GM19463 (cell line): ENCODE measurements around the gene ARID1B.

Experiments
- ATAC-seq: cut with Tn5 transposase; IDR thresholded peaks from one replicate; pipeline ENCODE4 v1.9.1; 2021; ENCODE audit warnings: mild to moderate bottlenecking, moderate library complexity; ENCODE audit not compliant: unreplicated experiment

Gene ARID1B

DNA sequence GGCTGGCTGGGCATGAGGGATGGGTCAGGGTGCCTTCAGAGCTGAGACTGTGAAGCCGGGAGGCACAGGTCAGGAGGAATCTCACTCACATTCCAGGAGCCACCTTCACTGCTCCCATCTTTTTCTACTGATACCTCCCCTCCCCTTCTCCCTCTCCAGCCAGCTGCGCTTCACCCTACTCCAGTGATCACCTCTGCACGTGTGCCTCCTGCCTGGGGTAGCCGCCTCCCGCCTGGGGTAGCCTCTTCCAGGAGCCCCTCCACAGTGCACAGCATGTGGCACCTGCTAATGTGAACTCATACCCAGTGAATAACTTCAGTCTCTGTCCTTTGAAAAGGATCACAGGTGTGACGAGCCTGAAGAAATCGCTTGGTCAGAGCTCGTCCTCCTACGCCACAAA, 313.6 kb downstream of the ARID1B start:
- ATAC-seq: no peak

DNA sequence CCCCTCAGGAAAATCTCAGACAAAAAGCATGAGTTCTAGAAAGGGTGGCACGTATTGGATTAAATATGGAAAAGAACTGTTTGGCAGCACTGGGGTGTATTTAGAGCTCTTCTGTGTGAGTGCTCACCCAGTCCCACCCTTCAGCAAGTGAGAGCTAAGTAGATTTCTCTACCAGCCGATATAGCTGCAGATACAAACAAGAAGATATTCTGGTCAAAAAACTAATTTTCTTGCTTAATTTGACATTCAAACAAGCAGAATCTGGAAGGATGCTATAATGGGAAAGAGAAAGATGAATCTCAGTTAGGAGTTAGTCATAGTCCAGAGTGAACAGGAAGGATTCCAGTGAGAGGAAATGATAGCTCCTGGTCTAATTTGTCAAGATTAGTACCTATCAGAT, 314.1 kb downstream of the ARID1B start:
- no peak for ATAC-seq

DNA sequence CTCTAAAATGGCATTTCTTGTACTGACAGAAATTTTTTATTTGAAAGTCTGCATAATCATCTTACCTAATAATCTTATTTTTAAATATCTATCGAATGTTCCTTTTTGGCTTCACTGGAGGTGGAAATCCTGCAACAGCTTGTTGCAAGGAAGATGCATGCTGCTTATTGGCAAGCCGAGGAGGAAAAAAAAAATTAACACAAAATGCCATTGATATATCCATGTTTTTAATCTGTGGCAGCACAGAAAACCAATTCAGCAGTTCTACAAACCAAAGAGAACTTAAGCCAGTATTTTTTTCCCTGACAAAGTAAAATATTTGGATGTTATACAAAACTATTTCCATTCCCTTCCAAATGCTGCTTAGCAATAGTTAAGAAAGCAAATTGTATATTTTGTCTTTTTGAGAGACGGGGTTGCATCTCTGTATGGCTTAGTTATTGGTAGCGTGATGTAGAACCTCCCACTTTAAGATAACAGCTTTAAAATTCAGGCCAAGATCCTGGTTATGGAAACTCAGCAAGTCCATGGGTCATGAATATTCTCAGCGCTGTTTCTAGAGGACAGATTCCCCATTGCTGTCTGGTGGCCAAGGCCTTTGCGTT, 314.8 kb downstream of the ARID1B start:
- no peak for ATAC-seq

DNA sequence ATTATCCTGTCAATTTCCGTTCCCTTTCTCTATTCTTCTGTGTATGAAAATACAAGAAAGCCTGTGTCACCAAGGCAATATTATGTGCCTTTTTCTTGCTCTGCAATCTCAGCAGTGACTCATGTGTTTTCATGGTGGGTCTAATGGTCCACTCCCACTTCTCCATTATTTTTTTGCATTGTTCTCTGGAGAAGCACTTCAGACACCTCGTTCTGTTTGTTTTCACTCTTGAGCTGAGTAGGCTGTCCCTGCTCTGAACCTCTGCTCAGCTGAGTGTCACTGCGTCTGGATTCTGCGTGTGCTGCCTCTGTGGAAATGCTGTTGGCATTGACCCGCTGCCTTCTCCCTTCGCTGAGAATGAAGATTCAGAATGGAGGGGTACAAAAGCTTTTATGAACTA, 315.6 kb downstream of the ARID1B start:
- no peak for ATAC-seq

DNA sequence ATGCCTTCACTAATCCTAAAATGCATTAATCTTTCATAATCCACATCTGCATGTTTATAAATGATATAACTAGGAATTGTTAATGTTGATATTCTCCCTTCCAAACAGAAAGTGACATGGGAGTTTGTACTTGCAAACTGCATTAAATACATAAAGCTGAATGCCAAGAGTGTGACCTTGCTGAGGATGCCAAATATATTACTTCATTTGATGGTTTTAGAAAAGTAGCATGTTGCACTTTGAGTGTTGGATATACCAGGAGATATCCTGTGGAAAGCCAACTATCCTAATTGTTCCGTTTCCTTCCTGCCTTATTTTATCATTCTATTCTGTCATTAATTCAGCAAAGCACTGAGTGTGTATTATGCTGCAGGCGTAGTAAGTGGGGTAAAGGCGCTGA, 316.4 kb downstream of the ARID1B start:
- ATAC-seq: no peak

DNA sequence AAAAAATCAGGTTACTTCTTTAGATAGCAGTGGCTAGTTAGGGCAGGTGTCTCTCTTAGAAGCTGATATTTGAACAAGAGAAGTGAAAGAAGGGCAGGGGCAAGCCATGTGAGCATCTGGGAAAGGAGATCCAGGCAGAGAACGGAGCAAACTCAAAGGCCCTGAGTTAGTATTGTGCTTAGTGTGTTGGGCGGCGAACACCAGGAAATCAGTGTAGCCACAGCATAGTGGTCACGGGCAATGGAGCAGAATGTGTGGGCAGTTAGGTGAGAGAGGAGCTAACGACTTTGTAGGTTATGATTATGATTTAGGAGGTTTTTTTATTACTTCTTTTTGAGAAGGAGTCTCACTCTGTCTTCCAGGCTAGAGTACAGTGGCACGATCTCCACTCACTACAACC, 316.9 kb downstream of the ARID1B start:
- ATAC-seq: peak; percentile 82

DNA sequence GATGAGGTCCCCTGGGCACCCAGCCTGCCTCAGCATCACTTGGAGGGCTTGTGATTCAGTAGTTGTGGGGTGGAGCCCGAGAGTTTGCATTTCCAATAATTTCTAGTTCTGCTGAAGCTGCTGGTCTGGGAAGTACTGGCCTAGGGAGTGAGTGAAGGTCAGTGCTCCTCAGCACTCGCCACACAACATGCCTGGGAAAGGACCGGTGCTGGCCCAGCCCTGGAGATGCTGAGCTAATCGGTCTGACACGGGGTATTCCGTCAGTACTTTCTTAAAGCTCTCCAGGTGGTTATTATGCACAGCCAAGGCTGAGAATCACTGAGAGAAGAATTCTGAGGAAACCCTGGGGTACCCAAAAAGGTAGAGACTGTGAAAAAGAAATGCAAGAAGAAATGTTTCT, 317.9 kb downstream of the ARID1B start:
- no peak for ATAC-seq

DNA sequence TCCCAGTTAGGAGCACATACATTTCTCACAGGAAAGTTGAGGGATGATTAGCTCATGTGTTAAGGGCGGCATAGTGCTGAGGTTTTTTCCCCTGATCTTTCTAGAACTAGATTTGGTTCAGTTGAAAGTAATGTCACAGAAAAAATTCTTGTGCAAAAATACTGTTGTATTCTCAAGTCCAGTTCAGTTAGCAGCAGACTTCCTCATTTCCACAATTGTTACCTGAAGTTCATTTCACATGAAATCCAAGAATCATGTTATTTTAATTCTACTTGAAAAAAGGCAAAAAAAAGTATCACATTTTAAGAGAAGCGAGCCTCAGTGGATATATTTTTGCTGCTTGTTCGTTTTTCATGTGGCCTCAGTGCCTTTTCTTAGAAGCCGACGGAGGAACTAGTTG, 318.4 kb downstream of the ARID1B start:
- ATAC-seq: no peak

DNA sequence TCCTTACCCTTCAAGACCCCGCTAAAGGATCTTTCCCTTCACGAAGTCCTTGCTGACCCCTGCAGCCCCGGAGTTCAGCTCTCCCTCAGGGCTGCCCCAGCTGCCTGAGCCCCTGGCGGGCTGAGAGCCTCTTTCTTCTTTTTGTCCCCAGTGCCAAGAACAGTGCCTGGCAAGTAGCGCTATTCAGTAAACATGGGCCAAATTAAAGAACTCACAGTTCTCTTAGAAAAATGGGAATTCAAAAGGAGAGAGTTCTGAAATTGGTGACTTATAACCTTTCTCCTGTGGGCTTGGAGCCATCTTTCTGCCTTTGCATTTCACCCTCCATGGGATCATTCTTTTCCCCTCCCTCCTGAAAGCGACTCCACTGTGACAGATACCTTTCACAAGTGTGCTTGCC, 318.9 kb downstream of the ARID1B start:
- ATAC-seq: no peak

DNA sequence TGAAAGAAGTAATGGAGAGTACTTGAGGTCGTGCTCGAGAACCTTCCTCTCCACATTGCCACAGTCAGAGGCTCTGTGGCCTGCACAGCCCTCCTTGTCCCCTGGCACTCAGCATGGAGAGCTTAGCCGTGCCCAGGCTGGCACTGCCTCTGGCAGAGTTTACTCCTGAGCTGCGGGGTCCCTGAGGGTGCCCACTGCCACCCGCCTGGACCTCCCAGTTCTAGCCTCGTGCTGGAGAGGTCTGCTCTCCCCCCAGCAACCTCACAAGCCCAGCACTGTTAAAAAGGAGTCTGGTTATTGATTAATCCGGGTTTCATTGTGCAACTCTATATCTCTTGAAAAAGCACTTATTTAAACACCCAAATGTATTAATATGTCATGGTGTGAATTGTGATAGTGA, 319.3 kb downstream of the ARID1B start:
- ATAC-seq: no peak

DNA sequence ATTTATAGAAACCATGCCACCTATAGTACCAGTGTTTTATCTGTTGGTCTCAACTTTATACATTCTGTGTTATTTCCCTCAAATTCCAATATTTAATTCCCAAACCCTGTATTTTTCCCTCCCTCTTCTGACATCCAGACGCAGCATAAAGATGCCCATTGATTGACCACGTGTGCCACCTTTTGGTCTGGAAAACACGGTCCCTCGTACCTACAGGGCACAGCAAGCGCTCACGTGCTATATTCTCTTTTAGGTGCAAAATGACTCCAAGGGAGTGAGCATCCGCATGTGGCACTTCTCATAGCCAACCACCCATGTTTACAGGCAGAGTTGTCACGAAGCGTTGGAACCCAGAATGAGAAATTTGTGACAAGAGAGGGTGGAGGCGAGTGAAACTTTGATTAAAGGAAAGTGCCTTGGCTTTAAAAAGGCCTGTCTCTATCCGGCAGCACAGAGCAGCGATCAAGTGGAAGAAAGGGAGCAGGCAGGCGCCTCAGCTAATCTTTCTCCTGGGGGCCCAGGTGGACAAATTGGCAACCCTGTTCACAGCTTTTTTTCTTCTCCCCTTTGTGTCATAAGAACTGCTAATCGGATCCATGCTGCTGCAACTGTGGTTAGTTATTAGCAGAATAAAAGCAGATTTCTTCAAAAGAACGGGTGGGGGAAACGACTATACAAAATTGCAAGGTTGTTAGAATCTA, 320.2 kb downstream of the ARID1B start:
- no peak for ATAC-seq

DNA sequence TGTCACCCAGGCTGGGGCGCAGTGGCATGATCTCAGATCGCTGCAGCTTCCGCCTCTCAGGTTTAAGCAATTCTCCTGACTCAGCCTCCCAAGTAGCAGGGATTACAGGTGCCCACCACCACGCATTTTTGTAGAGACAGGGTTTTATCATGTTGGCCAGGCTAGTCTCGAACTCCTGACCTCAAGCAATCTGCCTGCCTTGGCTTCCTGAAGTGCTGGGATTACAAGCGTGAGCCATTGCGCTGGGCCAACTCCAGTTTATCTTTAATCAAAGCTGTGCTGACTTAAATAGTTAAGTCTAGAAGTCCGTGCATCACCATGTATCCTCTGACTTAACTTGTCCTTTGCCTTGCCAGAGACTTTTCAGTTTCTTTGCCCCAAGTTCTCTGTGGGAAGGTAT, 321.8 kb downstream of the ARID1B start:
- no peak for ATAC-seq

DNA sequence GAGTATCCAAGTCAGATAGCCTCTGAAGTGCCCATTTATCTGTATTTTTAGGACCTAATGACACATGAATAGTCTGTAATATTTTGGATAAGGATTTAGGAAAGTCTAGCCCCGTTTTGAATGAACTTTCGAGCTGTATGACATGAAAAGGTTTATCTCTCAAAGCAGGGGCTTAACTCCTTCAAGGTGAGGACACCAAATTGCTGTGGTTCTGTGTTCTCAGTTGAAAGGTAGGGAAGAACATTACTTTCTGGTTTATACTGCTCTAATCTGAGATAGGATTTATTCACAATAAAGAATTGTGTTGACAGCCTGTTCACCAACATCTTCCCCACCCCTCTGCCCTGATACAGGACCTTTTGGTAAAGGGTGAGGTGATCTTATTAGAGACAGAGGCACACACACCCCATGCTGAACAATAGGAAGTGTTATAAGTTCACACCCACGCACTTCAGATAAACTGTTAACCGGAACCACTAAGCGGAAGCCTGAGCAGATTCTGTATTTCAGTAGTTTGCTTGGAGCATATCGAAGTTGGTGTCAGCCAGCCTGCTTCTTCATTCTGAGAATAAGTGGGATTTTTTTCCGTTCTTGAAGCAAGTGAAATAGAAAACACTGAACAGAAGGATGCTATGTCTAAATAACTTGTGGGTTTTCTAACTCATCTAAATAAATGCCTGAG, 322.9 kb downstream of the ARID1B start:
- peak; percentile 98 for ATAC-seq

DNA sequence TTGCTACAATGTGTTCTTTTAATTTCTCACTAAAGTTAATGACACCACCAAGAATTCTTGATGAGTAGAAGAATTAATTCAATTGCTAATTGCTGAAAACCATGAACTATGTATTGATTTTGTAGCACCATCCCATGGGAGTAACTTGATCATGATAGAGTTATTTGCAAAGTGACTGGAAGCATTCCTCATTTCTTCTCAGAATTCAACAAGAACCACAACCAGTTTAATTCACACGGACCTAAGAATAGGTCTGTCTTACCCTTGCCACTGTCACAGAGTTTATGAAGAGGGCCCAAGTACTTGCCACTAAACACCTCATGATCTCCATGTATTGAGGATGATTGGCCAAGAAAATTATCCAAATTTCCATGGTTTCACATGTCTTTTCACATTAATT, 324.0 kb downstream of the ARID1B start:
- no peak for ATAC-seq

DNA sequence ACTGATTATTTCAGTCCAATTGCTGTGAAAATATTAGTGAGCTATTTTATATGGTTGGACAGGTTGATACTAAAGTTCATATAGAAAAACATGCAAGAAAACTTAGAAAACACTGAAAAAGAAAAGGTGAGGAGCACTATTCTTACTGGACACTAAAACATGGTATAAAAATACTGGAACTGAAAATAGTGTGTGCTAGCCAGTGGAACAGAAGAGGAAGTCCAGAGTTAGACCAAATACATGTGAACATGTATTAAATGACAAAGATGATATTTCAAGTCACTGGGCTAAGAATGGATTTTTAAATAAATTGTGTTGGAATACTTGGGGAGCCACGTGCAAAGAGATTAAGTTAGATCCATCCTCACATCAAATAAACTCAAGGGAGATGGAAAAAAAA, 327.6 kb downstream of the ARID1B start:
- no peak for ATAC-seq

DNA sequence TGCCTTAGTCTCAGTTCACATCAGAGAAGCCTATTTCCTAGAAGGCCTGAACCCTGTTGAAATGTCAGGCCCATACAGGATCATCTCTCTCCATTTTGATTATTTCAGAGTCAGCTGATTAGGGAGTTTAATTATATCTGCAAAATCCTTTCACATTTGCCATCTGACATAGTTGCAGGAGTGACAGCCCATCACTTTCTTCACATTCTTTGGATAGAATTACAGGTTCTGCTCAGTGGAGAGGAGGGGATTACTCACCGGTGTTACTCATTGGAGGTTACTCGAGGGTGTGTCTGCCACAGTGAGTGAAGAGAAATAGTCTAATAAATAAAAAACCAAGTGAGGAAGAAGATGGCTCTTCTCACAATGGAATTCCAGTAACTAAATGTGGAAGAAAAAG, 329.3 kb downstream of the ARID1B start:
- ATAC-seq: no peak

DNA sequence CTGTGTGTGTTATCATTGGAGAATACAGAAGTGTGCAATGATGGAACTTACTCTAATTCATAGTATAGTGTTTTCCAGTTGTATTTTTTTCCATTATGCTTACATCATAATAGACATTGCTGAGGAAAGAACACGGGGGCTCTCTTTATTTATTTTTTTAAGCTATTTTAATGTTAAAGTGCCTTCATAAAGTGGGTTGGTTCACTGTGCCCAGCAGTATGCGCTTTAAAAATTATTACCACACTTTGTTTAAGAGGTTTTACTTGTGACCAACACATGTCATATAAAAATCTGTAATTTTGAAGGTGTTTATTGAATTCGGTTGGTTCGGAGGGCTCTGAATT, 330.4 kb downstream of the ARID1B start:
- ATAC-seq: no peak

DNA sequence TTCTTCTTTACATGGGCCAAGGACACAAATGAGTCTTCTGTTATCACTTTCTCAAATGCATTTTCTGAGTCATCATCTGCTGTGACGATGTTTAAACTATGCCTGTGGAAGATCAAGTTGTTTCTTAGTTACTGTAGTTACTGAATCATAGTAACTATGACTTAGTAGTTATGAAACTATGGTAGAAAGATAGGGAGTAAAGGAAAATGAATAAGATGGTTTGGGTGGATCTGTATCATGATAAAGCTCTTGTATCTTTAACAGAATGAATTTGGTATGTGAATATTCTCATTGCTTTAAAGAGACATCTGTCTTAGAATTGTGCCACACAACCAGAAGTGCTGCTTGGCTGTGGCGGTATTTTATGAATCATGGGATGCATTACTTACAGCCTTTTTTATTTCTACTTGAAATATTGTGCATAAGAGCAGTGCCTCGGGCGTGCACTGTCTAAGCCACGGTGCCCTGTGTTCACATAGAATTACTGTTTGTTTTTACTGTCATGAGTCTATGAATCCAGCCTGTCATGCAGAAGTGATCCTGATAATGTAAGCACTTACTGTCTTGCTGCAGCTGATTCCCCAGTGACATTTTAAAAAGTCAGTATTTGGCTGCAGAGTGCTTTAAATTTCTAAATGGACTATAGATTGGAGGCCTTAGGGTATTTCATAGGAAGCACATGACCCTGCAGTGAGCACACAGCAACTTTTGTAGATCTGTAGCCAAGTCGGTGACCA, 330.9 kb downstream of the ARID1B start:
- ATAC-seq: no peak

DNA sequence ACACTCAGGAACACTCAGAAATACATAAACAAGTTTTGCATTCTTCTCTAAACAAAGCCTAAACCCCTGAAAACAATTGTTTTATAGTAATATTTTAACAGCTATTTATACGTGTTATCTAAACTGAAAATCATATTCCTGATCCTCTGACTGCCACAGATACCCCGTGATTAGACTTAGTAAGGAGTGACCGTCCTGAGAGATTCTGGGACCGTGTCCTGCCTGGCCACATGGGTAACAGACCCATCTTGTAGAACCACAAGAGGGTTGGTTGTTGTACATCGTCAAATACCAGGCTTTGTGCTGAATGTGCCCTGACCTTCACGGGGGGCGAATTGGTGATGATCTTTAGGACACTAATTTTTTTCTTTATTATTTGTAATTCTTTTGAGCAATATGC, 331.7 kb downstream of the ARID1B start:
- ATAC-seq: no peak

DNA sequence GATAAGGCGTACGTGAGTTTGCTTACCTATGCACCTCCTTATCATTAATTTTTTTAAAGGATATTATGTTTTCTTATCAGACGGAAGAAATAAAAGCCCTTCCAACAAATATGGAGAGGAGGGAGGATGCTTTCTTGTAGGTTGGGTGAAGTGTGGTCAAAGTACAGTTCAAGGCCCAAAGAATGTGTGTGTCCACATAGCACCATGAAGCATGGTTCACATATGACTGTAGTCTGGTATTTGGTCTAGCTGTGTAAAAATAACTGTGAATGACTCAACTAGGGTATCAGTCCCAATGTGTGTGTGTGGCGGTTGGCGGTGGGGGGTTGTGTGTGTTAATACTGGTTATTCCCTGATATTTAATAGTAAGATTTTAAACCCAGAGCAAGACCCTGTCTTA, 333.4 kb downstream of the ARID1B start:
- no peak for ATAC-seq

DNA sequence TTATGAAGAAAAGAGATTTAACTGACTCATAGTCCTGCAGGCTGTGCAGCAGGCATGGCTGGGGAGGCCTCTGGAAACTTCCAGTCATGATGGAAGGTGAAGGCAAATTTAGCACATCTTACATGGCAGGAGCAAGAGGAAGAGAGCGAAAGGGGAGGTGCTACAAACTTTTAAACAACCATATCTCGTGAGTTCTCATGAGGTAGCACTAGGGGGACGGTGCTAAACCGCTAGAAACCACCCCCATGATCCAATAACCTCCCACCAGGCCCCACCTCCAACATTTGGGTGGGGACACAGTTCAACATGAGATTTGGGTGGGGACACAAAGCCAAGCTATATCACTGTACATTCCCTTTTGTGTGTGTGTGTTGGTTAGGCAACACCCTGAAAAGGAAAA, 336.2 kb downstream of the ARID1B start:
- ATAC-seq: no peak

DNA sequence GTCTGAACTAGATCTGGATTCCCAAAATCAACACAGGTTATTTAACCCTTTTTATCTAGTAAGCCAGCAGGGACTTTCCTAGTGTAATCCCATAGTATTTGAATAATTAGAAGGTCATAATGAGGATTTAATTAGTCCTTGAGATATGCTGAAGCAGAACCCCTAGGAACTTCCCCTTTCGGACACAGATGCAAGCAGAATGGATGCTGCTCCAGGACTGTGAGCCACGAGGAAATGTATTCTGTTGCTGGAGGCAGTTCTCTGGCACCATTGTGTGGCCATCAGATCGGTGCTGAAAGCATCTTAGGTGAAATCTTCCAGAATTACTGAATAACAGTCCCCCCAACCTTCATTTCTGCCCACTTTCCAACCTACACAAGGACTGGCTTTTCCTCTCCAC, 339.2 kb downstream of the ARID1B start:
- ATAC-seq: no peak
